ENCODE results near the gene IFFO2.

IFFO2 gene

DNA sequence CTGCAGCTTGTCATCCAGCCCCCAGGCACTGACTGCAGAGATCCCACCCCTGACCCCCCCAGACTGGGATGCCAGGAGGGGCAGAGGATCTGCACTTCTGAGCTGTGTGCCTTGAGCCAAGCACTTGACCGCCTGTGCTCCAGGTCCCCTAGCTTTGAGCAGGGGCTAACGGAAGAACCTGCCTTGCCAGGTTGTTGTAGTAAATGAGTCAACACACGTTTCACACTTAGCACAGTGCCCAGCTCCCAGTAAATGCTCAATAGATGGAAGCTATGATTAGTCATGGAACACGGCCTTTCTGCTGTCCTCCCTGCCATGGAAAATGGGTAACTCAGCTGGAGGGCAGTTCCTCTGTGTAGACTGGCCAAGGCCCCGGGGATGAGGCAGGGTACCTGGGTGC lies 24.1 kb downstream of the IFFO2 start:
- TF ChIP-seq, protein P1, sequence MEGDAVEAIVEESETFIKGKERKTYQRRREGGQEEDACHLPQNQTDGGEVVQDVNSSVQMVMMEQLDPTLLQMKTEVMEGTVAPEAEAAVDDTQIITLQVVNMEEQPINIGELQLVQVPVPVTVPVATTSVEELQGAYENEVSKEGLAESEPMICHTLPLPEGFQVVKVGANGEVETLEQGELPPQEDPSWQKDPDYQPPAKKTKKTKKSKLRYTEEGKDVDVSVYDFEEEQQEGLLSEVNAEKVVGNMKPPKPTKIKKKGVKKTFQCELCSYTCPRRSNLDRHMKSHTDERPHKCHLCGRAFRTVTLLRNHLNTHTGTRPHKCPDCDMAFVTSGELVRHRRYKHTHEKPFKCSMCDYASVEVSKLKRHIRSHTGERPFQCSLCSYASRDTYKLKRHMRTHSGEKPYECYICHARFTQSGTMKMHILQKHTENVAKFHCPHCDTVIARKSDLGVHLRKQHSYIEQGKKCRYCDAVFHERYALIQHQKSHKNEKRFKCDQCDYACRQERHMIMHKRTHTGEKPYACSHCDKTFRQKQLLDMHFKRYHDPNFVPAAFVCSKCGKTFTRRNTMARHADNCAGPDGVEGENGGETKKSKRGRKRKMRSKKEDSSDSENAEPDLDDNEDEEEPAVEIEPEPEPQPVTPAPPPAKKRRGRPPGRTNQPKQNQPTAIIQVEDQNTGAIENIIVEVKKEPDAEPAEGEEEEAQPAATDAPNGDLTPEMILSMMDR (IDR thresholded peaks at IDR 0.05; ENCODE audit: low read depth, low read length): no peak
- no peak overlapping the region for H3K4me3 ChIP-seq (replicated peaks in 1 of 2; ENCODE audit: low read depth in 2 of 2, low read length in 2 of 2)
- DNase-seq (ENCODE audit: low read depth in 2 of 2): no peak

DNA sequence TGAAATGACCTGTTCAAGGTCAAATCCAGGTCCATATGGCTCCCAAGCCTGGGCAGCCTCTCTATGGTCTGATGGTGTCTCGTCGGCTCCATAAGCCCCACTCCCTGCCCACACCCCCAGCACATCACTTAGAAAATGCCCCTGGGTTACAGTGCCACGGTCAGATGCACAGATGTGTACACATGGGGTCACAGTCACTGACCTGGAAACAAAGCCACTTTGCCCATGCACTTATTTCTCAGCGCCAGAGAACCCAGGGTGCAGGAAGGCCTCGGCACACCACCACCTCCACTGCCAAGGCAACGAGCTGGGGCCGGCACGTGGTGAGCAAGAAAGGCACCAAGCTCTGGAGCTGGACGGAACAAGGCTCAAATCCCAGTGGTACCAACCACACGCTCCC lies 24.7 kb downstream of the IFFO2 start:
- TF ChIP-seq, protein P1 (IDR thresholded peaks at IDR 0.05; ENCODE audit: low read depth, low read length): no peak
- DNase-seq (ENCODE audit: low read depth in 2 of 2): no peak
- no peak overlapping the region for H3K4me3 ChIP-seq (replicated peaks in 1 of 2; ENCODE audit: low read depth in 2 of 2, low read length in 2 of 2)

DNA sequence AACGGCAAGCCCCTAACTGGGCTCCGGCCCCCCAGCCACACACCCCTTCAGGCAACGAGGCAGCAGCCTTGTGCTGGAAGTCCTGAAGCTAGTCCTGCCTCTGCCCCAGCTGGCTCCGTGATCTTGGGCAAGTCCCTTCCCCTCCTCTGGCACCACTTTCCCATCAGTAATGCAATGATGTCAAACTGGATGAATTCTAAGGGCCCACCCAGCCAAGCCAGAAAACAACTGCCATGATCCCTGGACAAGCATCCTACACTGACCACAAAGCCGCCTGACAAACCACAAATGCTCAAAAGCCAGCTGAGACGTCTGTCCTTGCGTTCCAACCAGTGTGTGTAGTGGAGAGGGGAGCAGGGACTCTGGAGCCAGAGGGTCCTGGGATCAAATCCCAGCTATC lies 26.8 kb downstream of the IFFO2 start:
- TF ChIP-seq, protein P1 (IDR thresholded peaks at IDR 0.05; ENCODE audit: low read depth, low read length): no peak
- DNase-seq (ENCODE audit: low read depth in 2 of 2): peak; percentile 53 to 73
- no peak overlapping the region for H3K4me3 ChIP-seq (replicated peaks in 1 of 2; ENCODE audit: low read depth in 2 of 2, low read length in 2 of 2)

DNA sequence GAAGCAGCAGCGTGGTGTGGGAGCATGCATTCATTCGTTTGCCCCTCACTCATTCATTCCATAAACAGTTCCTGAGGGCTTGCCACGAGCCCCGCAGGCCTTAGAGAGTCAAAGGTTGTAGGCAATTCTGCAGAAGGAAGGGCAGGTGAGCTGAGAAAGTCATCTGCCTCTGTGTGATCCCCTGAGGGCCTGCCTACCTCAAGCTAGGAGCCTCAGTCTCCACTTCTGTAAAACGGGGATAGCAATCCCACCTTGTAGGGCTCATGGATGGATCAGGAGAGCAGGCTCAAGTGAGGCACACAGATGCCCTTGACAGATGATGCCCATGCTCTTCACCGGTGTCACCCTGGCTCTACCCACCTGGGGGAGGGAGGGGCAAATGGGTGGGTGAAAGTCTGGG lies 27.5 kb downstream of the IFFO2 start:
- TF ChIP-seq, protein P1 (IDR thresholded peaks at IDR 0.05; ENCODE audit: low read depth, low read length): no peak
- H3K4me3 ChIP-seq (replicated peaks in 1 of 2; ENCODE audit: low read depth in 2 of 2, low read length in 2 of 2): no peak overlapping the region
- no peak for DNase-seq (ENCODE audit: low read depth in 2 of 2)

DNA sequence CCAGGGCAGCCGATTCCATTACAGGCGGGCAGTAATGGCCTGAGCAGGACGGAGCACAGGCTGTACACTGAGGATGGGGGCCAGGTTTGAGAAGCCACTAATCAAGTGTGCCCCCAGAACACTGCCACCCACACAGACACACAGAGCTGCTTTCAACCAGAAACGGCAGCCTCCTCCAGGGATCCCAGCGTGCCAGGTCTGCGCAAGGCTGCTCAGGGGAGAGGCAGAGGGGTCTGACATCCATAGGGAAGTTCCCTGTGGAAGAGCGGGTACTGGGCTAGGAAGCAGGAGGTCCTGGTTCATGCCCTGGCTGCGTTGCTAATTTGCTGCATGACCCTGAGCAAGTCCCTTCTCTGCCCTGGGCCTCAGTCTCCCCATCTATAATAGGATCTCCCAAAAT lies 28.1 kb downstream of the IFFO2 start:
- H3K4me3 ChIP-seq (replicated peaks in 1 of 2; ENCODE audit: low read depth in 2 of 2, low read length in 2 of 2): no peak overlapping the region
- TF ChIP-seq, protein P1 (IDR thresholded peaks at IDR 0.05; ENCODE audit: low read depth, low read length): no peak

DNA sequence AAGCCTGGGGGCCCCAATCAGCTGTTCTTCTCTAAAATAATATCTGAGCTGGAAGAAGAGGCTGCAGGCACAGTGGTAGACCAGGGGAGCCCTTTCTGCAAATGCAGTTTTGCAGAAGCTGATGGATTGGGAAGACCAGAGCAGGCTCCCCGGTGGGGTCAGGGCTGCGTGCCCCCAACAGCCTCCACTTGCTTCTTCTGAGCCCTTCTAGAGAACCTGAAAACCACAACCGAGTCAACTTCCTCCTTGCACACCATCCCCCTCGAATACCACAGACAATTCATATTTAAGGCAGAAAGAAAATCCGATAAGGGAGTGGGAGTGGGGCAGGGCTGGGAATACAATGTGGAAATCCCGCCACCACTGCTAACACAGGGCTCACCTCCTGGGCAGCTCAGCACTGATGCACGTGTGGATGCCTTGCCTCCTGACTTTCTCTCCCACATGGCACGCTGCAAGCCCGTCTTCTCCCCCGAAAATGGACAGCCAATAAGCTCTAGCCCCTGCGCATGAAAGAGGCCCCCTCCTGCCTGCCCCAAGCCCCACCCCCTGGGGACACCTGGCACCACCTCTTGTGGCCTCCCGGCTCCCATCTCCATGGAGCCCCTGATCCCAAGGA lies 28.7 kb downstream of the IFFO2 start:
- H3K4me3 ChIP-seq (replicated peaks in 1 of 2; ENCODE audit: low read depth in 2 of 2, low read length in 2 of 2): no peak overlapping the region
- DNase-seq (ENCODE audit: low read depth in 2 of 2): peak; percentile 48 to 56
- TF ChIP-seq, protein P1 (IDR thresholded peaks at IDR 0.05; ENCODE audit: low read depth, low read length): no peak

More for the DNA sequence above, 28.1 kb downstream of the IFFO2 start:
- no peak for DNase-seq (ENCODE audit: low read depth in 2 of 2)
